ENCODE data around the gene DYNC1LI1.

The DYNC1LI1 gene

GRCh38 chr3:32607522-32607921, 36.9 kb upstream of the DYNC1LI1 start:
- Histone ChIP-seq H2AFZ (ENCODE audit: low read depth, low read length) (no peak overlapping the region), H3K4me1 (ENCODE audit: insufficient read depth, low read length) (no peaks in the 10 kb centered on the region), H3K27ac (ENCODE audit: low read length) (no peak overlapping the region), H4K20me1 (ENCODE audit: insufficient read depth, low read length) (no peaks in the 10 kb centered on the region), H3K79me2 (ENCODE audit: insufficient read depth, low read length) (no peaks in the 10 kb centered on the region), H3K9ac (ENCODE audit: low read depth, low read length) (no peak overlapping the region), H3K27me3 (ENCODE audit: insufficient read depth, low read length, poor library complexity) (no peaks in the 10 kb centered on the region), H3K4me2 (ENCODE audit: insufficient read depth, low read length) (no peak overlapping the region), H3K36me3 (ENCODE audit: insufficient read depth, low read length) (no peaks in the 10 kb centered on the region), H3K9me3 (ENCODE audit: insufficient read depth, low read length, severe bottlenecking) (no peaks in the 10 kb centered on the region), H3K4me3 (ENCODE audit: low read depth in 1 of 2, low read length in 2 of 2) (no peak overlapping the region)
- TF ChIP-seq CTCF (IDR thresholded peaks at IDR 0.05; ENCODE audit: borderline replicate concordance, extremely low read depth, low read length, poor library complexity, severe bottlenecking): no peak
- no peak for TF ChIP-seq EZH2 (IDR thresholded peaks at IDR 0.05; ENCODE audit: borderline replicate concordance, low read depth, low read length, severe bottlenecking)
- ATAC-seq (ENCODE audit: insufficient read depth, low read depth) (no peak), DNase-seq (no peak)

GRCh38 chr3:32606960-32607359, 36.3 kb upstream of the DYNC1LI1 start:
- Histone ChIP-seq H3K27ac (ENCODE audit: low read length) (no peak overlapping the region), H2AFZ (ENCODE audit: low read depth, low read length) (no peak overlapping the region), H4K20me1 (ENCODE audit: insufficient read depth, low read length) (no peaks in the 10 kb centered on the region), H3K4me2 (ENCODE audit: insufficient read depth, low read length) (no peak overlapping the region), H3K4me3 (ENCODE audit: low read depth in 1 of 2, low read length in 2 of 2) (no peak overlapping the region), H3K27me3 (ENCODE audit: insufficient read depth, low read length, poor library complexity) (no peaks in the 10 kb centered on the region), H3K9ac (ENCODE audit: low read depth, low read length) (no peak overlapping the region), H3K79me2 (ENCODE audit: insufficient read depth, low read length) (no peaks in the 10 kb centered on the region), H3K9me3 (ENCODE audit: insufficient read depth, low read length, severe bottlenecking) (no peaks in the 10 kb centered on the region), H3K36me3 (ENCODE audit: insufficient read depth, low read length) (no peaks in the 10 kb centered on the region), H3K4me1 (ENCODE audit: insufficient read depth, low read length) (no peaks in the 10 kb centered on the region)
- ATAC-seq (ENCODE audit: insufficient read depth, low read depth): no peak
- DNase-seq: no peak
- TF ChIP-seq CTCF (IDR thresholded peaks at IDR 0.05; ENCODE audit: borderline replicate concordance, extremely low read depth, low read length, poor library complexity, severe bottlenecking) (no peak), EZH2 (IDR thresholded peaks at IDR 0.05; ENCODE audit: borderline replicate concordance, low read depth, low read length, severe bottlenecking) (no peak)

- H2AFZ ChIP-seq (ENCODE audit: low read depth, low read length): no peak overlapping the region
- ATAC-seq (ENCODE audit: insufficient read depth, low read depth): no peak
- DNase-seq: no peak
- H4K20me1 ChIP-seq (ENCODE audit: insufficient read depth, low read length): no peaks in the 10 kb centered on the region
- H3K9ac ChIP-seq (ENCODE audit: low read depth, low read length): no peak overlapping the region
- H3K27me3 ChIP-seq (ENCODE audit: insufficient read depth, low read length, poor library complexity): no peaks in the 10 kb centered on the region
- TF ChIP-seq CTCF (IDR thresholded peaks at IDR 0.05; ENCODE audit: borderline replicate concordance, extremely low read depth, low read length, poor library complexity, severe bottlenecking) (no peak), EZH2 (IDR thresholded peaks at IDR 0.05; ENCODE audit: borderline replicate concordance, low read depth, low read length, severe bottlenecking) (no peak)
- H3K4me1 ChIP-seq (ENCODE audit: insufficient read depth, low read length): no peaks in the 10 kb centered on the region
- H3K27ac ChIP-seq (ENCODE audit: low read length): no peak overlapping the region
- H3K79me2 ChIP-seq (ENCODE audit: insufficient read depth, low read length): no peaks in the 10 kb centered on the region
- no peaks in the 10 kb centered on the region for H3K9me3 ChIP-seq (ENCODE audit: insufficient read depth, low read length, severe bottlenecking)
- H3K4me2 ChIP-seq (ENCODE audit: insufficient read depth, low read length): no peak overlapping the region
- H3K4me3 ChIP-seq (ENCODE audit: low read depth in 1 of 2, low read length in 2 of 2): no peak overlapping the region
- H3K36me3 ChIP-seq (ENCODE audit: insufficient read depth, low read length): no peaks in the 10 kb centered on the region
Measured at GRCh38 chr3:32606277-32606676, 35.6 kb upstream of the DYNC1LI1 start.

- ATAC-seq (ENCODE audit: insufficient read depth, low read depth) (no peak), DNase-seq (no peak)
- Histone ChIP-seq H2AFZ (ENCODE audit: low read depth, low read length) (no peak overlapping the region), H3K4me1 (ENCODE audit: insufficient read depth, low read length) (no peaks in the 10 kb centered on the region), H3K27ac (ENCODE audit: low read length) (no peak overlapping the region), H3K9ac (ENCODE audit: low read depth, low read length) (no peak overlapping the region), H3K4me3 (ENCODE audit: low read depth in 1 of 2, low read length in 2 of 2) (no peak overlapping the region), H3K9me3 (ENCODE audit: insufficient read depth, low read length, severe bottlenecking) (no peaks in the 10 kb centered on the region), H3K79me2 (ENCODE audit: insufficient read depth, low read length) (no peaks in the 10 kb centered on the region), H3K27me3 (ENCODE audit: insufficient read depth, low read length, poor library complexity) (no peaks in the 10 kb centered on the region), H3K36me3 (ENCODE audit: insufficient read depth, low read length) (no peaks in the 10 kb centered on the region), H3K4me2 (ENCODE audit: insufficient read depth, low read length) (no peak overlapping the region), H4K20me1 (ENCODE audit: insufficient read depth, low read length) (no peaks in the 10 kb centered on the region)
- no peak for TF ChIP-seq CTCF (IDR thresholded peaks at IDR 0.05; ENCODE audit: borderline replicate concordance, extremely low read depth, low read length, poor library complexity, severe bottlenecking)
- TF ChIP-seq EZH2 (IDR thresholded peaks at IDR 0.05; ENCODE audit: borderline replicate concordance, low read depth, low read length, severe bottlenecking): no peak
Measured at GRCh38 chr3:32603064-32603463, 32.4 kb upstream of the DYNC1LI1 start.
